ENCODE data around the gene NSMCE4A. TPM values are rescaled to one million over a fixed set of nuclear protein-coding genes. Genes with fewer than 3 reads are reported as not detected.

Gene NSMCE4A
- total and polyA plus RNA-seq, 2 of the 8 experiments (the other 6 are each of a cell fraction or from before 2014, with no cell fraction given) = 48.6 to 66.0 TPM

DNA sequence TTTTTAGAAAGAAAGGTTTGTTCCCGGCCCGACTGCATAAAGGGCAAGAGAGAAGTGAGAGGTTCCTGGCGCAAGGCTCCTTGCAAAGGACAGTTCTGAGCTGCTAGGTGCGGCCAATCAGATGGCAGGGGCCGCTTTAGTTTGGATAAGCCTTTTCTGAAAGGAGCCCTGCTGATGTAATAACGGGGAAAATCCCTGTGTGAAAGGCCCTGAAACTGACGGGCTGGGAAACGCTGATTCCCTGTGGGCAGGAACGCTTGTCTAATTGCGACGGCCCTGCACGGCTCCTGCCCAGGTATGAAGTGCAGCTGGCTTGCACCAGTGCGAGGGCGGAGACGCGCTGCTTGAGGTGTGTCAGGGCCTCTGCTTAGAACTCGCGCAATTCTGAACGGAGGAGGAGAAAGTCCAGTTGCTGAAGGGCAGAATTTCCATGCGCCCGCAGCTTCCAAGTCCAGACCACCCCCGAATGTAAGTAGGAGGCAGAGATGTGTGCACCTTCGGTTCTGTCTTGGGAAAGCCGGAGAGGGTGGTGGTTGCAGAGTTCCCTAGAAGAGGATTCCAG is 44.5 kb upstream of the NSMCE4A start:
- H3K4ac ChIP-seq (replicated peaks; ENCODE audit: insufficient read length, low read depth, low read length) = no peak overlapping the region
- H2BK12ac ChIP-seq (ENCODE audit: low read depth, low read length) = no peak overlapping the region
- CTCF ChIA-PET (ENCODE audit: partially characterized antibody) = no interaction called here
- H4K5ac ChIP-seq (ENCODE audit: insufficient read length, low read depth, low read length) = no peak overlapping the region
- H3K36me3 ChIP-seq (ENCODE audit: control insufficient read depth in 2 of 4, insufficient read depth in 4 of 4, low read length in 3 of 4) = no peaks in the 10 kb centered on the region
- H3K9me3 ChIP-seq (ENCODE audit: insufficient read depth in 2 of 2, low read depth in 1 of 2, low read length in 1 of 2) = no peaks in the 10 kb centered on the region
- no peaks in the 10 kb centered on the region for H3K79me1 ChIP-seq (ENCODE audit: low read depth, low read length)
- H2AFZ ChIP-seq (ENCODE audit: low read length) = peak overlapping the region; percentile 68
- H3K4me2 ChIP-seq (ENCODE audit: insufficient read depth in 1 of 2, low read depth in 2 of 2, low read length in 2 of 2) = peak overlapping the region in 1 of 2 experiments; percentile 55; a peak in 1 of 4 replicates
- H4K91ac ChIP-seq (replicated peaks; ENCODE audit: insufficient read length, low read length) = no peak overlapping the region
- DNase-seq (ENCODE audit: low read depth in 1 of 2, low spot score in 2 of 2) (peak in 1 of 2 experiments; percentile 52), FAIRE-seq (no peak)
- no peak overlapping the region for H4K8ac ChIP-seq (ENCODE audit: extremely low read depth, insufficient read depth, low read length)
- peaks cover 3% of the 10 kb centered on the region; the same call in 1 of the 2 replicates for H3K23me2 ChIP-seq (ENCODE audit: low read depth, low read length)
- peak overlapping the region in 1 of 4 experiments; percentile 23; a peak in 2 of 8 replicates for H3K4me3 ChIP-seq (ENCODE audit: extremely low read depth in 1 of 4, insufficient read depth in 2 of 4, low read depth in 3 of 4, low read length in 4 of 4)
- POLR2A ChIA-PET (ENCODE audit: partially characterized antibody) = interaction anchor here (0.9 to 1.4 kb wide), 2 partner anchors 15 to 92 kb away, joined by 3 to 4 read pairs; partner anchors contain the start of gene ATE1
- TF ChIP-seq SUZ12 (IDR thresholded peaks at IDR 0.05; ENCODE audit: low read length) (no peak), TAF1 (IDR thresholded peaks at IDR 0.05; ENCODE audit: low read depth, low read length) (no peak), RBBP5 (IDR thresholded peaks at IDR 0.05; ENCODE audit: borderline replicate concordance, low read depth, low read length) (0 out of 2 replicates have a peak, but pooled peaks have one; percentile 30), TCF12 (IDR thresholded peaks at IDR 0.05; ENCODE audit: low read depth, low read length) (no peak), POLR2AphosphoS5 (IDR thresholded peaks at IDR 0.05; ENCODE audit: low read depth, low read length) (no peak), GABPA (IDR thresholded peaks at IDR 0.05; ENCODE audit: borderline replicate concordance, insufficient read depth, low read length) (no peak)
- 74% methylated on average over 24 of the region's 24 CpGs; no CpG with 5 or more reads in 1 of the 2 experiments for WGBS, 2 experiments (ENCODE audit: extremely low coverage in 1 of 2, insufficient coverage in 1 of 2, insufficient read length in 1 of 2, insufficient replicate concordance in 2 of 2, low coverage in 1 of 2, low lambda C conversion rate in 2 of 2, missing lambda C conversion rate in 1 of 2)
- H2AK5ac ChIP-seq (ENCODE audit: low read depth, low read length) = no peak overlapping the region
- no peak overlapping the region for H3K23ac ChIP-seq (ENCODE audit: insufficient read length)
- no peaks in the 10 kb centered on the region for H3K27me3 ChIP-seq (replicated peaks in 1 of 4; ENCODE audit: control insufficient read depth in 3 of 4, extremely low read depth in 1 of 4, insufficient read depth in 3 of 4, low read length in 3 of 4)
- H2BK5ac ChIP-seq (ENCODE audit: low read depth, low read length) = peak overlapping the region; percentile 71; the same call in 1 of the 2 replicates
- H3K18ac ChIP-seq (ENCODE audit: extremely low read depth, low read length) = peak overlapping the region; percentile 49; the same call in 1 of the 2 replicates
- no peak overlapping the region for H3K56ac ChIP-seq (replicated peaks; ENCODE audit: insufficient read length, low read depth, low read length)
- no peak overlapping the region for H3K27ac ChIP-seq (ENCODE audit: low read depth, low read length)
- no peaks in the 10 kb centered on the region for H4K20me1 ChIP-seq (replicated peaks in 1 of 2; ENCODE audit: control insufficient read depth in 1 of 2, insufficient read depth in 2 of 2, low read length in 2 of 2)
- no peak overlapping the region for H2BK15ac ChIP-seq (ENCODE audit: low read length)
- H3K9ac ChIP-seq (replicated peaks in 1 of 4; ENCODE audit: extremely low read depth in 1 of 4, low read depth in 3 of 4, low read length in 3 of 4) = peak overlapping the region in 1 of 4 experiments; percentile 10; a peak in 1 of 7 replicates
- no peaks in the 10 kb centered on the region for H3K79me2 ChIP-seq (ENCODE audit: control insufficient read depth in 1 of 2, insufficient read depth in 2 of 2, low read length in 2 of 2)
- H2BK120ac ChIP-seq (replicated peaks; ENCODE audit: low read depth, low read length) = no peak overlapping the region
- H2BK20ac ChIP-seq (ENCODE audit: low read length) = peak overlapping the region; percentile 49; the same call in 1 of the 2 replicates
- H3K14ac ChIP-seq (ENCODE audit: insufficient read length) = no peak overlapping the region
- peaks cover 0 to 8% (median 5%) of the 10 kb centered on the region in 4 experiments; a peak in 6 of 7 replicates for H3K4me1 ChIP-seq (replicated peaks in 1 of 4; ENCODE audit: control insufficient read depth in 3 of 4, insufficient read depth in 4 of 4, low read length in 3 of 4)

Measured in H1 (cell line).